NB4 (cell line): ENCODE measurements around the gene RNF150.

Source experiments
- DNase-seq: peaks from one replicate; pipeline ENCODE4 v3.0.0; 2010; ENCODE audit warnings: low read depth
- H3K4me3 ChIP-seq: one replicate; pipeline ENCODE4 v1.5.1; 2011; ENCODE audit warnings: mild to moderate bottlenecking, low read depth, low read length, moderate library complexity
- CTCF ChIP-seq: IDR thresholded peaks from one replicate; pipeline ENCODE4 v1.5.1; 2012; ENCODE audit warnings: low read depth, low read length
- MAX ChIP-seq: IDR thresholded peaks from 2 replicates; pipeline ENCODE4 v1.6.1; 2011; ENCODE audit warnings: low read depth, low read length
- MYC ChIP-seq: IDR thresholded peaks from 2 replicates; pipeline ENCODE4 v1.6.1; 2011; ENCODE audit warnings: low read depth, low read length
- POLR2A ChIP-seq: IDR thresholded peaks from 2 replicates; pipeline ENCODE4 v1.6.1; 2011; ENCODE audit warnings: mild to moderate bottlenecking; ENCODE audit not compliant: insufficient read length; ENCODE audit errors: extremely low read depth

Gene RNF150

DNA sequence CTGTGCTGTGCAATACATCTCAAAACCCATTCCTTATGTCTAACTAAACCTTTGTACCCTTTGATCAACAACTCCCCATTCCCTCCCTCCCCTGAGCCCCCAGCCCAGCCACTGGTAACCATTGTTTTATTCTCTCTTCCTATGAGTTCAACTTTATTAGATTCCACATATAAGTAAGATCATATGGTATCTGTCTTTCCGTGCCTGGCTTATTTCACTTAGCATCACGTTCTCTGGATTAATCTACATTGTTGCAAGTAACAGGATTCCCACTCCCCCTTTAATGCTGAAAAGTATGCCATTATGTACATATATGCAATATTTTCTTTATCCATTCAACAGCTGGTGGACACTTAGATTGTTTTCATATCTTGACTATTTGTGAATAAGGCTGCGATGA lies 119.4 kb downstream of the RNF150 start:
- H3K4me3 ChIP-seq = no peak overlapping the region
- no peak for DNase-seq
- TF ChIP-seq MAX (no peak), MYC (no peak), CTCF (no peak), POLR2A (no peak)

DNA sequence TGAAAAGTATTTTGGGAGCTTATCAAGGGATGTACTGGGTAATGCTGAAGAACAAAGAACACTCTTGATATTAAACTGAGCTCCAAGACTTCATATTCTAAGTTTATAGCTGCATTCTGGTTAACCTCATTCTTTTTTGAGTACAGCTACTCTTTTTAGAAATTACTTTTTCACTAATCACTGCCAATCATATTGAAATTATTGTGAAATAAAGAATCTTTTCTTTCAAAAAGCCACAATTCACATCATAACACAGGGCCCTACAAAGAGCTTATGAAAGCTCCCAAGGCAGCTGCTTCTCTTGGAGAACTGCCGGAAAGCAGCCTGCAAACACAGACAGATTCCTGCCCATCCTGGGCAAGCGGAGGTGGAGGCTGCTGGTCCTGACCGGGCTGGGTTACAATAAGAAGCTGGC lies 121.4 kb downstream of the RNF150 start:
- H3K4me3 ChIP-seq = no peak overlapping the region
- TF ChIP-seq CTCF = no peak
- no peak for TF ChIP-seq MAX
- no peak for TF ChIP-seq POLR2A
- TF ChIP-seq MYC = no peak
- DNase-seq = no peak

DNA sequence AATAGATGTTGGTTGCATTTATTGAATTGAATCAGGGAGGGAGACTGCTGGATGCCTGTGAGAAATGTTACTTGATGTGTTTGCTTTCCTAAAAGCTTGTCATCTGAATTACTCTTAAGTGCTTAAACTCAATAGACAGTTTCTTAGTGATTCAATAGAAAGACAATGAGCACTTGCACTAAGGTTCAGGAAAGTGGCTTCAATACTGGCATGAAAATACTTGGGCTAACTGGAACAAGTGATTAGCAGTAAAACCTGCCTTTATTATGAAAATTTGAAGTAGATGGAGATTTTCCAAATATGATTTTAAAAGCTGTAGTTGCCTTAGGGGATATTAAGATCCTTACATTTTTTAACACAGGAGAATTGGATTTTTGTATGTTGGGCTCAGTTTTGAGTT lies 123.3 kb downstream of the RNF150 start:
- H3K4me3 ChIP-seq = no peak overlapping the region
- TF ChIP-seq CTCF = no peak
- no peak for TF ChIP-seq MYC
- TF ChIP-seq POLR2A = no peak
- TF ChIP-seq MAX = no peak
- DNase-seq = no peak

DNA sequence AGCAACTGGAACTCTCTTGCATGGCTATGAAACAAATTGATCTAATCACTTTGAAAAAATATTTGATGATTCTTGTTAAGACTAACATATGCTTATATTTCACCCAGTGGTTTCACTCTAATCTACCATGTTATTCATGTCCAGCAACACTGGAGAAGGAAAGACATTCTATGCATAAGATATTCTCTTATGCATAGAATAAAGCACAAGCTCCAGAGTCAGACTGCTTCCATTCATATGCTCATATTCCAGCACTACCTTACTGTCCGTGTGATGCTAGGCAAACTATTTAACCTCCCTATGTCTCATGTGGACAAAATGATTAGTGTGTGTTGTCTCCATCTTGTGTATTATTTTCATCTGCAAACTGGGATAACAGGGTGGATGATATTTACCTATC lies 124.1 kb downstream of the RNF150 start:
- TF ChIP-seq POLR2A (no peak), CTCF (no peak), MAX (no peak), MYC (no peak)
- no peak overlapping the region for H3K4me3 ChIP-seq
- DNase-seq = no peak

- no peak overlapping the region for H3K4me3 ChIP-seq
- no peak for TF ChIP-seq MYC
- no peak for TF ChIP-seq CTCF
- TF ChIP-seq POLR2A = no peak
- TF ChIP-seq MAX = no peak
These were observed 126.9 kb downstream of the RNF150 start for GRCh38 chr4:141006242-141006802.

DNA sequence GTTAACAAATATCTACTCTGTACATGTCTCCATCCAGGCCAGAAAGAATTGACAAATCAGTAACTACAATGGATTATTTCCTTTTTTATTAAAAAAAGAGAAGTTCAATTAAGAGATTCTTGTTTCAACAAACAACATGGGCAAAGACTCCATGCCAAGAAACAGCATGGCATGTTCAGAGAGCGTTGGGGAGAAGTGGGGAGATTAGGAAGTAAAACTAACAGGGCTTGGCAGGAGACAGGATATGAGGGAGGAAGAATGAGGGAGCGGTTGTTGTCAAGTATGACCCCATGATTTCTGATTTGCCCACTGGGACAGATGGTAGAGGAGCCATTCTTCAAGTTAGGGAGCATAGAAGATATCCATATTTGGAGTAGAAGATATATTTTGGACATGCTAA lies 128.4 kb downstream of the RNF150 start:
- no peak for DNase-seq
- H3K4me3 ChIP-seq = no peak overlapping the region
- TF ChIP-seq MYC = no peak
- TF ChIP-seq MAX = no peak
- no peak for TF ChIP-seq POLR2A
- TF ChIP-seq CTCF = no peak

More at GRCh38 chr4:141006242-141006802, 126.9 kb downstream of the RNF150 start:
- DNase-seq = no peak
